ENCODE data around the gene LSAMP. TPM values are rescaled to one million over a fixed set of nuclear protein-coding genes. Genes with fewer than 3 reads are reported as not detected.

The LSAMP gene
- total RNA-seq, 1 donor from 2014 or later, result 24.6 TPM

DNA sequence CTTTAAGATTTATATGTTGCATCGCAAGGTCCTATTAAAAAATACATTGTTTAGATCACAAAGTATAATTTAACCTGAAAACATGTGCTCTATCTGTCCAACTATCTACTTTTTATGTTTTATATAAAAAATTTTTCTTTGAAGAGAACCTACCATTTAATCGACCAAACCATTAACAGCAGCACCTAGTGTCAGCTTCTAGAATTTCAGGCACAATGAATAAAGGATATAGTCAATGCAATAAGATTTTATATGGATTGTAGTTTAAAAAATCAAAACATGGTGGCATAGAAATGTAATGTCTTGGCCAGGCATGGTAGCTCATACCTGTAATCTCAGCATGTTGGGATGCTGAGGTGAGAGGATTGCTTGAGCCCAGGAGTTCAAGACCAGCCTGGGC is 508.2 kb downstream of the LSAMP start:
- TF ChIP-seq, protein P1, sequence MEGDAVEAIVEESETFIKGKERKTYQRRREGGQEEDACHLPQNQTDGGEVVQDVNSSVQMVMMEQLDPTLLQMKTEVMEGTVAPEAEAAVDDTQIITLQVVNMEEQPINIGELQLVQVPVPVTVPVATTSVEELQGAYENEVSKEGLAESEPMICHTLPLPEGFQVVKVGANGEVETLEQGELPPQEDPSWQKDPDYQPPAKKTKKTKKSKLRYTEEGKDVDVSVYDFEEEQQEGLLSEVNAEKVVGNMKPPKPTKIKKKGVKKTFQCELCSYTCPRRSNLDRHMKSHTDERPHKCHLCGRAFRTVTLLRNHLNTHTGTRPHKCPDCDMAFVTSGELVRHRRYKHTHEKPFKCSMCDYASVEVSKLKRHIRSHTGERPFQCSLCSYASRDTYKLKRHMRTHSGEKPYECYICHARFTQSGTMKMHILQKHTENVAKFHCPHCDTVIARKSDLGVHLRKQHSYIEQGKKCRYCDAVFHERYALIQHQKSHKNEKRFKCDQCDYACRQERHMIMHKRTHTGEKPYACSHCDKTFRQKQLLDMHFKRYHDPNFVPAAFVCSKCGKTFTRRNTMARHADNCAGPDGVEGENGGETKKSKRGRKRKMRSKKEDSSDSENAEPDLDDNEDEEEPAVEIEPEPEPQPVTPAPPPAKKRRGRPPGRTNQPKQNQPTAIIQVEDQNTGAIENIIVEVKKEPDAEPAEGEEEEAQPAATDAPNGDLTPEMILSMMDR (IDR thresholded peaks at IDR 0.05), result peak; percentile 19
- no peaks in the 10 kb centered on the region for H3K36me3 ChIP-seq
- no peak overlapping the region for H3K4me3 ChIP-seq
- intact Hi-C loops (cut with DNase I), result no loop called here
- no peak for DNase-seq
- ATAC-seq, result no peak
- no peaks in the 10 kb centered on the region for H3K27me3 ChIP-seq
- H3K4me1 ChIP-seq, result no peaks in the 10 kb centered on the region
- no peak overlapping the region for H3K27ac ChIP-seq
- H3K9me3 ChIP-seq, result no peaks in the 10 kb centered on the region

DNA sequence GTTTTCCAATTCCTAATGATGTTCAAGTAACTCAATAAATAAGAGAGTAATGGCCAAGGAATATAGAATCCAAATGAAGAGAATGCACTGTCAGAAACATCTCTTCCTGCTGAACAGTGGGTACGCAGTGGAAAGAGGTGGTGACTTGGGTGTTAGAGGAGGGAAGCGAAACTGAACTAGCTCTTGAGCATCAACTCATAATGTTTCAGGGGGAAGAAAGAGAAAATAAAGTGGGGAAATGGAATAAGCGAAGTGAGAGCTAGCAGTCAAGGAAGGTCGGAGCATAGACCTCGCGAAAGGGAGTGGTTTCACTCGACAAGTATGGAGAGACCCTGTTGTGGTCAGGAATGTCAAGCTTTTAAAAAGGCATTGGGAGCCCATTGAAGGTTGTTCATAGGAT is 512.5 kb downstream of the LSAMP start:
- ATAC-seq, result no peak
- H3K36me3 ChIP-seq, result no peaks in the 10 kb centered on the region

DNA sequence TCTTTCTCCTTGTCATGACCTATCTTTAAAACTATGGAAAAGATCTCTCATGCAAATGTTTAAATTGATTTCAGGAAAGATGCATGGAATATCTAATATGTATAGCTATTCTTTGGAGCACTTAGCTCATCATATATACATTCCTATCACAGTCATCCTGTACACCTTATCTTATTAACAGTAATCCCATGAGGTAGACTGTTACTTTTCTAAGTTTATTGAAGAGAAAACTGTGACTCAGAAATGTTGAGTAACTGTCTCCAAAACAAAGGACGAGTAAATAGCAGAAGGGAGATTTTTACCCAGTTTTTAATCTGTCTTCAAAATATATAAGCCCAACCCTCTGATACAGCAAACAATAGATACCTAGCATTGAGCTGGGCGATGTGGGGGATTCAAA is 513.7 kb downstream of the LSAMP start:
- Histone ChIP-seq H3K27me3 (no peaks in the 10 kb centered on the region), H3K4me1 (no peaks in the 10 kb centered on the region), H3K27ac (no peak overlapping the region), H3K4me3 (no peak overlapping the region), H3K36me3 (no peaks in the 10 kb centered on the region), H3K9me3 (no peaks in the 10 kb centered on the region)
- TF ChIP-seq, protein P1 (IDR thresholded peaks at IDR 0.05), result no peak
- DNase-seq (no peak), ATAC-seq (no peak)
- intact Hi-C loops (cut with DNase I), result no loop called here

More for the DNA sequence above, 512.5 kb downstream of the LSAMP start:
- no peaks in the 10 kb centered on the region for H3K4me1 ChIP-seq
- no peak for DNase-seq
- H3K9me3 ChIP-seq, result no peaks in the 10 kb centered on the region
- intact Hi-C loops (cut with DNase I), result no loop called here
- no peaks in the 10 kb centered on the region for H3K27me3 ChIP-seq
- TF ChIP-seq, protein P1 (IDR thresholded peaks at IDR 0.05), result no peak
- H3K27ac ChIP-seq, result no peak overlapping the region
- H3K4me3 ChIP-seq, result no peak overlapping the region

DNA sequence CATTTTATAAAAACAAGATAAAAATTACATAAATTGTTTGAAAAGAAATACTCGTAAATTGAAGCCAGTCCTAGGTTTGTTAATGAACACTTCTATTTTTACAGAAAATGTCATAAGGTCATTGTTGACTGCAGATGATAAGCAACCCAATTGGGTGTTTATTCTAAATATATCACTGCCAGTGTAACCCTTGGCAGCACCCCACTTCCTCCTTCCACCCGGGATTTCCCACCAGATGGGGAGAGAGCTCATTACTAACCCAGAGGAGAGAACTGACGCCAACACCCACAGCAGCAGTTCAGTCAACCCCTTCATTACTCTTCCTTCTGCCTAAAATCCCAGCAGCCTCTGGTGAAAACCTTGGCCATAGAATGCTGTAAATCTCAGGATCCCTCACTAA is 514.4 kb downstream of the LSAMP start:
- TF ChIP-seq, protein P1 (IDR thresholded peaks at IDR 0.05), result no peak
- ATAC-seq, result no peak
- Histone ChIP-seq H3K36me3 (no peaks in the 10 kb centered on the region), H3K27ac (no peak overlapping the region), H3K27me3 (no peaks in the 10 kb centered on the region), H3K9me3 (no peaks in the 10 kb centered on the region), H3K4me3 (no peak overlapping the region), H3K4me1 (no peaks in the 10 kb centered on the region)
- no peak for DNase-seq
- intact Hi-C loops (cut with DNase I), result no loop called here

DNA sequence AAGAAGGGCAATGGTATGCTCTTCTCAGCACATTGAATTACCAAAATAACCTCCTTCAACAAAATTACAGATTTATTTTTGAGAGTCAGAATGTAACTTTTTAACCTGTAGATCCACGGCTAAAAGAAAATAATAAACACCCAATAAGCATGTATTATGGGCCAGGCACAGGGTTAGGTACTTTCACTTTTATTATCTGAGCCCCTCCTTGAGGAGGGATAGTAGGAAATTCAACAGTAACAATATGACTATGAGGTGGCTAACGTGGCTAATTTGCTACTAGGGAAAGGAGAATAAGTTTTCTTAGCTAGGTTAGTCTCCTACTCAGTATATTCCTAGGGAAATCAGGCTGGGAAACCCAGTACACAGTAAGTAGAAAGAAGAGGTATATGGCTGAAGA is 515.1 kb downstream of the LSAMP start:
- no peak for ATAC-seq
- intact Hi-C loops (cut with DNase I), result no loop called here

More for the DNA sequence above, 515.1 kb downstream of the LSAMP start:
- no peaks in the 10 kb centered on the region for H3K4me1 ChIP-seq
- H3K9me3 ChIP-seq, result no peaks in the 10 kb centered on the region
- H3K4me3 ChIP-seq, result no peak overlapping the region
- TF ChIP-seq, protein P1 (IDR thresholded peaks at IDR 0.05), result no peak
- no peak overlapping the region for H3K27ac ChIP-seq
- no peaks in the 10 kb centered on the region for H3K36me3 ChIP-seq
- H3K27me3 ChIP-seq, result no peaks in the 10 kb centered on the region
- no peak for DNase-seq

Measured in upper lobe of right lung (tissue), 1 donor.